ENCODE measurements around the gene NAV3. TPM values are rescaled to one million over a fixed set of nuclear protein-coding genes. Genes with fewer than 3 reads are reported as not detected.

NAV3 gene
- total and polyA plus RNA-seq, 9 of the 15 experiments (the other 6 are each of a cell fraction or from before 2014, with no cell fraction given), result 0.04 TPM; not detected in 8

GRCh38 chr12:77842430-77842829, 11.7 kb downstream of the NAV3 start:
- no peaks in the 10 kb centered on the region for H3K79me2 ChIP-seq (ENCODE audit: control insufficient read depth, insufficient read depth, low read length)
- H3K36me3 ChIP-seq (ENCODE audit: control insufficient read depth, insufficient read depth, low read length), result no peaks in the 10 kb centered on the region
- in situ Hi-C loops (cut with MboI), result no loop called here
- no peak for ATAC-seq
- H3K9me1 ChIP-seq (ENCODE audit: control insufficient read depth, insufficient read depth, low read length), result no peaks in the 10 kb centered on the region
- H3K4me2 ChIP-seq (ENCODE audit: insufficient read depth, low read length), result no peak overlapping the region
- FAIRE-seq, result no peak
- no peak overlapping the region for H3K4me3 ChIP-seq
- H3K27ac ChIP-seq (ENCODE audit: extremely low read depth, low read depth, low read length), result no peak overlapping the region
- H3K4me1 ChIP-seq (replicated peaks in 1 of 2; ENCODE audit: control insufficient read depth in 2 of 2, insufficient read depth in 2 of 2, low read length in 2 of 2), result no peaks in the 10 kb centered on the region
- no peaks in the 10 kb centered on the region for H4K20me1 ChIP-seq (replicated peaks; ENCODE audit: control insufficient read depth, insufficient read depth, low read length)
- H2AFZ ChIP-seq (ENCODE audit: low read depth, low read length), result no peak overlapping the region
- 0% methylated on average over 5 of the region's 5 CpGs for WGBS (ENCODE audit: insufficient coverage, low coverage, missing lambda C conversion rate)
- BruUV-seq (replicated peaks), result no TSS peak
- POLR2A ChIA-PET, result no interaction called here
- no peak overlapping the region for H3K9ac ChIP-seq (ENCODE audit: insufficient read depth in 1 of 2, low read depth in 2 of 2, low read length in 2 of 2)
- H3K27me3 ChIP-seq (ENCODE audit: control insufficient read depth in 2 of 2, insufficient read depth in 2 of 2, low read length in 2 of 2), result no peaks in the 10 kb centered on the region
- H3K9me3 ChIP-seq (replicated peaks; ENCODE audit: control insufficient read depth, insufficient read depth, low read depth, low read length), result no peaks in the 10 kb centered on the region
- CTCF ChIA-PET (ENCODE audit: low intra/inter-chr PET ratio), result no interaction called here
- DNase-seq (ENCODE audit: extremely low read depth in 1 of 4, low spot score in 3 of 4), result no peak
- intact Hi-C loops (cut with micrococcal nuclease), result no loop called here
- no peak for TF ChIP-seq HES1 (IDR thresholded peaks at IDR 0.05; ENCODE audit: low read depth)
- no peak for TF ChIP-seq KLF1 (tag; IDR thresholded peaks at IDR 0.05)
- TF ChIP-seq PRMT5 (CRISPR knock-in tag; IDR thresholded peaks at IDR 0.05), result no peak
- TF ChIP-seq NCOA1 (IDR thresholded peaks at IDR 0.05; ENCODE audit: low read depth), result no peak
- no peak for TF ChIP-seq RNF219 (CRISPR knock-in tag; IDR thresholded peaks at IDR 0.05)
- TF ChIP-seq TEAD1 (CRISPR knock-in tag; IDR thresholded peaks at IDR 0.05), result no peak
- TF ChIP-seq CEBPG (CRISPR knock-in tag; IDR thresholded peaks at IDR 0.05), result no peak
- TF ChIP-seq CEBPG (tag; conservative IDR thresholded peaks at IDR 0.05 in 1 of 2, IDR thresholded peaks at IDR 0.05 in 1 of 2), result no peak
- TF ChIP-seq SNAPC5 (CRISPR knock-in tag; IDR thresholded peaks at IDR 0.05), result no peak
- no peak for TF ChIP-seq ILK (tag; IDR thresholded peaks at IDR 0.05; ENCODE audit: borderline replicate concordance, low read depth)
- TF ChIP-seq YY1 (IDR thresholded peaks at IDR 0.05; ENCODE audit: borderline replicate concordance in 1 of 3, control insufficient read depth in 1 of 3, extremely low read depth in 1 of 3, insufficient read depth in 3 of 3, insufficient read length in 1 of 3, insufficient replicate concordance in 2 of 3, low read depth in 1 of 3, low read length in 2 of 3), result no peak
- no peak for TF ChIP-seq BHLHE40 (IDR thresholded peaks at IDR 0.05; ENCODE audit: low read length)
- TF ChIP-seq ZBTB17 (CRISPR knock-in tag; IDR thresholded peaks at IDR 0.05), result no peak
- no peak for TF ChIP-seq ZNF785 (CRISPR knock-in tag; IDR thresholded peaks at IDR 0.05)
- TF ChIP-seq CHAMP1 (IDR thresholded peaks at IDR 0.05), result no peak
- TF ChIP-seq KAT2B (IDR thresholded peaks at IDR 0.05; ENCODE audit: low read depth, low read length), result no peak
- TF ChIP-seq CBFB (CRISPR knock-in tag; IDR thresholded peaks at IDR 0.05), result no peak
- TF ChIP-seq SIN3A (IDR thresholded peaks at IDR 0.05; ENCODE audit: borderline replicate concordance in 2 of 2, control insufficient read depth in 1 of 2, low read depth in 2 of 2, low read length in 2 of 2), result no peak
